HG02840 (cell line): ENCODE data around the gene FGFR4.
"Not testable (repeated sequence)": the region's sequence is repeated elsewhere in the genome, so short reads cannot be mapped to it uniquely, and the experiment has no call there.

Source experiments
- ATAC-seq: cut with Tn5 transposase; IDR thresholded peaks from one replicate; pipeline ENCODE4 v1.9.1; 2021; ENCODE audit warnings: mild to moderate bottlenecking, moderate library complexity, moderate number of reproducible peaks; ENCODE audit not compliant: unreplicated experiment, low FRiP score

FGFR4 gene

GRCh38 chr5:177086654-177087397, at the start of gene FGFR4:
FGFR4 (plus strand) TSS chr5:177086915; CDS start chr5:177089603, 2,688 bp downstream.
- no peak for ATAC-seq

DNA sequence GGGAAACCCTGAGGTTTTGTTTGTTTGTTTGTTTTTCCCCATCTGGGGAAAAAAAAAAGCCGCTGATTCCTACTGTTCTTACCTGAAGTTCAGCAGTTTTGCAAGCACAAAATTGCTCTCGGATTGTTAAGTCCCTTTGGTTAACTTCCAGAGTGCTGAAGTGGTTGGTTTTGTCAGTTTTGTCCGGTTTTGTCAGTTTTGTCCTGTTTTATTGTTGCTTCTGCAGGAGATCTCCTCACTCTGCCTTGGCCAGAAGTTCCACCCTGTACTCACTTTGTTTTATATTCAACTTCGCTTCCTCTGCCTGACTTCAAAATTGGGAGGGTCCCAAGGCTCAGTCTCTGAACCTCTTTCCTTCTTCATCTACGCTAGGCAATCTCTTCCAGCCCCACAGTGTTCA, 49.8 kb upstream of the FGFR4 start:
- no peak for ATAC-seq

GRCh38 chr5:177040814-177041420, 45.8 kb upstream of the FGFR4 start:
- ATAC-seq: no peak

GRCh38 chr5:177041936-177042335, 44.8 kb upstream of the FGFR4 start:
- ATAC-seq: no peak

DNA sequence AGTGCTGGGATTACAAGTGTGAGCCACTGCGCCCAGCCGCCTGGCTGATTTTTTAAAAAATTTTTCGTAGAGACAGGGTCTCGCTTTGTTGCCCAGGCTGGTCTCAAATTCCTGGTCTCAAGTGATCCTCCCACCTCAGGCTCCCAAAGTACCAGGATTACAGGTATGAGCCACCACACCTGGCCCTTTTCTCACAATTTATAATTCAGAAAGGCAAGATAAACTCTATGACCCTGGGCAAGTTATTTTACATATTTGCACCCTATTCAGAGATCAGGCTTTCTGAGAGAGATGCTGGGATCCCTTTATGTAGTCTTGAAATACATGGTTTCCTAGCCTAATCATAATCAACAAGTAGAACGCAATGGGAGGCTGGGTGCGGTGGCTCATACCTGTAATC, 43.6 kb upstream of the FGFR4 start:
- no peak for ATAC-seq

- ATAC-seq: no peak
Observed at GRCh38 chr5:177043958-177044357, 42.8 kb upstream of the FGFR4 start.

DNA sequence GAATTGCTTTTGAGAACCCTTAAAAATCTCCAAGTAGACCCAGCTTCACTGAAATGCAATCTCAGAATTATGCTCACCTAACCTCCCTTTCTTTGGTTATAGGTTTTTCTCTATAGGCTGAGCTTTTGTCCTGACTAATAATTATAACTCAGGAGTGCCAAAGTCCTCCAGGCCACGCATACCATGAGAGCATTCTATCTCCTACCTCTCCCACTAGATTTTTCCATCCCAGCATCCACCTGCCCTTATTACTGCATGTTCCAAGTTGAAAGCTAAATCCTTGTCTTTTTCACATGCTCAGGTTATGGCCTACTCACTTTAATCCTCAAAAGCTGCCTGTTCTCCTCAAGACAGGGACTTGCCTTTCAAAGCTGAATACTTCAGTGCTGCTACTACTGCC, 42.1 kb upstream of the FGFR4 start:
- ATAC-seq: no peak

- ATAC-seq: no peak
Observed at GRCh38 chr5:177045631-177046030, 41.1 kb upstream of the FGFR4 start.

- ATAC-seq: not testable (repeated sequence)
Observed at GRCh38 chr5:177048531-177048930, 38.2 kb upstream of the FGFR4 start.

DNA sequence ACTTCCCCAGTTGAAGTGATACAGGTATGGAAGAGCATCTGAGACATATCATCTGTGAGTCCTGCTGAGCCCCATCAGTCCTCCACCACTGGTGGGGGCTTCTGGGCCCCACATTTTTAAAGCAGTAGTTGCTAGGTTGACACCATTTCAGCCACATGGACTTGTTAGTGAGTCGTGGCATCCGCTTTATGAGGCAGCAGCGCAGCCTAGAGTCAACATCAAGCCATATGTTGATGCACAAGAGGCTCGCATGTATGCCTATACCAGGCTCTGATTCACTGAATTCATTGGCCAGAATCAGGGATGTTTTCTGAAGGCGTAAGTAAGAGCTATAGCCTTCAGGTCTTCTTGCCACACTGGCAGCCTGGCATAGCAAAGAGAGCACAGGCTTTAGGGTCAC, 37.4 kb upstream of the FGFR4 start:
- no peak for ATAC-seq

- no peak for ATAC-seq
Observed at GRCh38 chr5:177064500-177065277, 22.0 kb upstream of the FGFR4 start.

GRCh38 chr5:177065491-177065890, 21.2 kb upstream of the FGFR4 start:
- no peak for ATAC-seq

GRCh38 chr5:177066224-177066623, 20.5 kb upstream of the FGFR4 start:
- no peak for ATAC-seq

- no peak for ATAC-seq
Observed at GRCh38 chr5:177067503-177067902, 19.2 kb upstream of the FGFR4 start.

DNA sequence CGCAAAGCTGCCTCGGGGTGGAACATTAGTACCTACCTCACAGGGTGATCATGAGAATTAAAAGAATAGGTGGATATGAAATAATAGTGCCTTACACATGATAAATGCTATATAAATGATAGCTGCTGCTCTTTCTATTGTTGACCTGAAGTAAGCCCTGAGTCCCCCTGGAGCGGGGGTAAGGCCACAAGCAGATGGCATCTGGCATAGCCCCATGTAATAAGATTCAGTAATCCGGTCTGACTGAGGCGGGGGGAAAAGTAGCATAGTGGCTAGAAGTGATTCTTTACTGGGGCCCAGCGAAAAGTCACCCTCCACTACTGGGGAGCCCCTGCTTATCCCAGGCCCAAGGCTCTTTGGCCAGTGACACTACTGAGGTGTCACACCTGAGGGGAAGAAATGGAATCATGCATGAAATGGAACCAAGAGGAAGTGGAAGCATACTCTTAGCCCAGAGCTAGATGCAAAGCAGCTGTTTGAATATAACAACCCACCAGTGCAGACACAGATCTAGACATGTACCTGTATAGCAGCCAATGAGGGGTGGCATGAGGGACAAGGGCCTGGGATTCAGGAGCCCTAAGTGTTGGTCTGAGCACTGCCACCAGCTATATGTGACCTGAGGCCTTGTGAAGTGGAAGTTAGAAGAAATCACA, 16.1 kb upstream of the FGFR4 start:
- no peak for ATAC-seq

DNA sequence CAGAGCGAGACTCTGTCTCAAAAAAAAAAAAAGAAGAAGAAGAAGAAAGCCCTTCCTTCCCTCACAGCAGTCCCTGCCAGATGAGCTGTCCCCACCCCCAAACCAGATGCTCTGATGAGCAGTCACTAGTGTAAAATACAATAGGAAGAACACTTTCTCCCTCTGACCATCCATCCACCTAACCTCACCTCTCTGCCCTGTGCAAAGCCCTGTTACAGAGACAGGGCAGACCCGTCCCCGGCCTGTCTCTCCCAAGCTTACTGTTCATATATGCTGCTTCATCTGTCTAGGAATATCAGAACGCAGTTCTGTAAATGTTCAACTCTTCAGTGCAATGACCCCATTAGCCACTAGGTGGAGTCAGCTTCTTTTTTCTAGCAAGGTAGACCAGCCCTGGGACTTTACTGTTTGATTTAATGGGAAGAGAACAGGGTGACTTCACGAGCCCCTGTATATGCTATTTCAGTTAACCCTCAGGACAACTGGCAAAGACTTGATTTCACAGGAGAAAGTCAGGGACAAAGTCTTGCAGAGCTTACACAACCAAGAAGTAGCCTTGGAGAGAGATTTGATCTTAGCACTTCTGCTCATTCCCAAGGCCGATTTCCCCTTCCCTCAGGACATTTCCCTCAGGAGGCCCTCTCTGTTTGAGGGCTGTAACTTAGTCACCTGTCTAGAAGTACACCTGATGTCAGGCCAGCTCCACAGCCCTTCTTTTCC, 14.9 kb upstream of the FGFR4 start:
- ATAC-seq: no peak

DNA sequence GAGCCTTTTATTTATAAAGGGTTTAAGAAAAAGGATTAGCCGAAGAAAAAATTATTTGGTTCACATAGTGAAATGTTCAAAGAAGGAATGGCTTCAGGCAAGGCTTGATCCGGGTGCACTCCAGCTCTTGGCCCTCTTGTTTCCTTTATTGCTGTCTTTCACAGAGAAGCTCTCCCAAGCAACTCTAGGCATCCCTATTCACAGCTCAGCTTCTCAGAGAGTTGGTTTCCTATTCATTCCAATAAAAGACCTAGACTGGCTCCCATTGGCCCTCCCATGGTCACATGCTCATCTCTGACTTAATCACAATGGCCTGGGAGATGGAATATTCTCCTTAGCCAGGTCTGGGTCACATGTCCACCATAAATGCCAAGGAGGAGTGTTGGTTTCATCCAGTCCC, 9.4 kb upstream of the FGFR4 start:
- no peak for ATAC-seq

DNA sequence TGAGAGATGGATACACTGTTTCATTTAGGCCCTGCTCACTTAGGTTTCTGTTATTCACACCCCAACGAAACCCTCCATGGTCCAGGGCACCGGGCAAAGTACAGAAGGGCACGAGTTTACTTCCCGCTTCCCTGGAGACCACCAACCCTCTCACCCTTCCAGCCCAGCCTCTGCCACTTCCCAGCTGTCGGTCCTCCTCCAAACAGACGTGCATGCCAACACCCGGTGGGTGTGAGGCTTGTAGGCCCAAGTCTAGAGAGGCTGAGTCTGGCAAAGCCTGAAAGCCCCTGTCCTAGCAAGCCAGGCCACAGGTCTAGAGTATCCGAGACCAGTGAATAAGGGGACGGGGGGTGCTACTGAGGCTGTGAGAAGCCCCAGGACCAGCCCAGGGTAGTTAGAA, 7.1 kb upstream of the FGFR4 start:
- no peak for ATAC-seq

DNA sequence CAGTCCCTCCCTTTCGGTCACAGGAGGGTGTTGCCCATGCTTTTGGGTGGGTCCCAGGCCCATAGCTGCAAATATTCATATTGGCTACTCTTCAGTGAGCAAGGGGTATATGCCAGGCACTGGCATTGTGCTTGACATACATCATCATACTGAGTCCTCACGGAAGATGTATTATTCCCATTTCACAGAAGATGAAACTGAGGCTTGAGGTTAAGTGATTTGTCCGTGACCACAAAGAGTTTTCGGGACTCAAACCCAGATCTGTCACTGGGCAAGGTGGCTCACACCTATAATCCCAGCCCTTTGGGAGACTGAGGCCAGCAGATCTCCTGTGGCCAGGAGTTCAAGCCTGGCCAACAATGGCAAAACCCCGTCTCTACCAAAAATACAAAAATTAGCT, 6.5 kb upstream of the FGFR4 start:
- ATAC-seq: no peak

DNA sequence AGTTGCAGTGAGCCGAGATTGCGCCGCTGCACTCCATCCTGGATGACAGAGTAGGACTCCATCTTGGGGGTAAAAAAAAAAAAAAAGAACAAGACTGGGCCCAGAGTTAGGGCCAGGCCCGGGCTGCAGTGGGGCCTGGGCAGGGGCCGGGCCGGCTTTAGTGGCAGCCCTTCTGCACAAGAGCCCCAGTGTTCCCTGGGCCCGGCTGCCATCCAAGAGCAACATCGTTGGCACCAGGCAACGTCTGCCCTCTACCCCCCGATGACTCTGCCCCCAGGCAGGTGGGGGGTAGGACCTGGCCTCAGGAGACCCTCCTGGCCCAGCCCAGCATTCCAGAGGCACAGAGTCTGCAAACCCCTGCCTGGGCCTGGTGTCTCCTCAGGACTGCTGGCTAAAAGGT, 4.9 kb upstream of the FGFR4 start:
- ATAC-seq: no peak
